H9 (cell line): ENCODE measurements around the gene SPOCD1. TPM values are rescaled to one million over a fixed set of nuclear protein-coding genes. Genes with fewer than 3 reads are reported as not detected.
A peak's percentile ranks its signal among the peaks of the same experiment; 100 is the strongest.
"Not testable (repeated sequence)": the region's sequence is repeated elsewhere in the genome, so short reads cannot be mapped to it uniquely, and the experiment has no call there.

Source experiments
- DNase-seq: peaks from one replicate; pipeline ENCODE4 v3.0.0-alpha.2; 2017
- H2AFZ ChIP-seq: one replicate; pipeline ENCODE4 v1.6.1; 2013; ENCODE audit warnings: mild to moderate bottlenecking, low read length, control low read depth, moderate library complexity
- H2AK5ac ChIP-seq: 2 replicates; pipeline ENCODE4 v1.6.1; 2013; ENCODE audit warnings: low read length, control low read depth, mixed read lengths; ENCODE audit not compliant: insufficient read length
- H2BK120ac ChIP-seq: one replicate; pipeline ENCODE4 v1.6.1; 2013; ENCODE audit warnings: low read depth, mild to moderate bottlenecking, low read length, control low read depth, inconsistent platforms; ENCODE audit not compliant: poor library complexity, severe bottlenecking
- H2BK12ac ChIP-seq: 2 replicates; pipeline ENCODE4 v1.6.1; 2013; ENCODE audit warnings: low read length, control low read depth, mixed read lengths, low read depth; ENCODE audit not compliant: insufficient read length
- H2BK15ac ChIP-seq: 2 replicates; pipeline ENCODE4 v1.6.1; 2013; ENCODE audit warnings: low read depth, low read length, control low read depth
- H2BK20ac ChIP-seq: one replicate; pipeline ENCODE4 v1.6.1; 2013; ENCODE audit warnings: low read depth, mild to moderate bottlenecking, low read length, control low read depth, inconsistent platforms; ENCODE audit not compliant: poor library complexity, severe bottlenecking
- H2BK5ac ChIP-seq: 2 replicates; pipeline ENCODE4 v1.6.1; 2013; ENCODE audit warnings: low read length, control low read depth, mixed read lengths; ENCODE audit not compliant: insufficient read length
- H3K14ac ChIP-seq: 2 replicates; pipeline ENCODE4 v1.6.1; 2013; ENCODE audit warnings: low read length, control low read depth; ENCODE audit not compliant: insufficient read depth
- H3K18ac ChIP-seq: 2 replicates; pipeline ENCODE4 v1.6.1; 2013; ENCODE audit warnings: low read depth, mild to moderate bottlenecking, mixed read lengths, low read length, control low read depth; ENCODE audit not compliant: insufficient read length
- H3K23ac ChIP-seq: 2 replicates; pipeline ENCODE4 v1.6.1; 2013; ENCODE audit warnings: low read length, control low read depth, mixed read lengths, low read depth; ENCODE audit not compliant: insufficient read length
- H3K23me2 ChIP-seq: 2 replicates; pipeline ENCODE4 v1.6.1; 2013; ENCODE audit warnings: low read depth, mild to moderate bottlenecking, mixed read lengths, low read length, control low read depth; ENCODE audit not compliant: insufficient read length, poor library complexity, severe bottlenecking
- H3K27ac ChIP-seq: 2 replicates; pipeline ENCODE4 v1.5.1; 2013; ENCODE audit warnings: low read length, control low read depth, mixed read lengths, low read depth; ENCODE audit not compliant: insufficient read length
- H3K27me3 ChIP-seq: 2 replicates; pipeline ENCODE4 v1.6.1; 2013; ENCODE audit warnings: low read length, control low read depth, inconsistent platforms; ENCODE audit not compliant: insufficient read depth
- H3K4ac ChIP-seq: 2 replicates; pipeline ENCODE4 v1.6.1; 2013; ENCODE audit warnings: low read depth, mild to moderate bottlenecking, control low read depth, inconsistent platforms, low read length, moderate library complexity
- H3K4me1 ChIP-seq: 2 replicates; pipeline ENCODE4 v1.6.1; 2013; ENCODE audit warnings: low read length, control low read depth, inconsistent platforms; ENCODE audit not compliant: insufficient read depth
- H3K4me2 ChIP-seq: 2 replicates; pipeline ENCODE4 v1.6.1; 2013; ENCODE audit warnings: low read length, control low read depth, mixed read lengths; ENCODE audit not compliant: insufficient read length, insufficient read depth
- H3K56ac ChIP-seq: 2 replicates; pipeline ENCODE4 v1.6.1; 2013; ENCODE audit warnings: low read depth, mild to moderate bottlenecking, mixed read lengths, low read length, control low read depth; ENCODE audit not compliant: insufficient read length
- H3K79me1 ChIP-seq: 2 replicates; pipeline ENCODE4 v1.6.1; 2013; ENCODE audit warnings: low read depth, mild to moderate bottlenecking, moderate library complexity, low read length, control low read depth, inconsistent platforms; ENCODE audit not compliant: insufficient read depth, poor library complexity, severe bottlenecking
- H3K79me2 ChIP-seq: 2 replicates; pipeline ENCODE4 v1.6.1; 2013; ENCODE audit warnings: low read length, control low read depth, inconsistent platforms; ENCODE audit not compliant: insufficient read depth
- H3K9ac ChIP-seq: 2 replicates; pipeline ENCODE4 v1.6.1; 2013; ENCODE audit warnings: low read length, control low read depth, mixed read lengths; ENCODE audit not compliant: insufficient read length; ENCODE audit errors: extremely low read depth
- H3K9me3 ChIP-seq: one replicate; pipeline ENCODE4 v1.6.1; 2013; ENCODE audit warnings: low read depth, low read length, inconsistent platforms; ENCODE audit not compliant: control insufficient read depth
- H3T11ph ChIP-seq: one replicate; pipeline ENCODE4 v1.6.1; 2013; ENCODE audit warnings: mild to moderate bottlenecking, low read length, control low read depth, inconsistent platforms
- H4K20me1 ChIP-seq: one replicate; pipeline ENCODE4 v1.6.1; 2013; ENCODE audit not compliant: control insufficient read depth, insufficient read length, insufficient read depth
- H4K5ac ChIP-seq: 2 replicates; pipeline ENCODE4 v1.6.1; 2013; ENCODE audit warnings: low read depth, mild to moderate bottlenecking, mixed read lengths, low read length, control low read depth; ENCODE audit not compliant: insufficient read length
- H4K8ac ChIP-seq: replicated peaks from 2 replicates; pipeline ENCODE4 v1.6.1; 2013; ENCODE audit warnings: low read length, control low read depth, mixed read lengths, low read depth; ENCODE audit not compliant: insufficient read length
- H4K91ac ChIP-seq: 2 replicates; pipeline ENCODE4 v1.6.1; 2013; ENCODE audit warnings: low read depth, mild to moderate bottlenecking, moderate library complexity, mixed read lengths, low read length, control low read depth; ENCODE audit not compliant: insufficient read length
- H3K27ac Mint-ChIP-seq, 3 experiments: 2 replicates in 2 of 3; 3 replicates in 1 of 3; pipeline ENCODE4 v1.8.0; 2020 to 2021; ENCODE audit warnings: mixed read lengths in 3 of 3, mild to moderate bottlenecking in 1 of 3, moderate library complexity in 1 of 3
- H3K27me3 Mint-ChIP-seq: 2 replicates; pipeline ENCODE4 v1.8.0; 2021; ENCODE audit warnings: low read depth, mild to moderate bottlenecking, moderate library complexity, mixed read lengths
- H3K36me3 Mint-ChIP-seq, 3 experiments: 2 replicates in 2 of 3; 3 replicates in 1 of 3; pipeline ENCODE4 v1.8.0; 2020 to 2021; ENCODE audit warnings: low read depth in 3 of 3, mixed read lengths in 3 of 3; ENCODE audit not compliant: insufficient read depth in 1 of 3
- H3K4me1 Mint-ChIP-seq, 2 experiments: 2 replicates each; pipeline ENCODE4 v1.8.0; 2020; ENCODE audit warnings: mixed read lengths in 2 of 2
- H3K4me3 Mint-ChIP-seq, 2 experiments: 2 replicates in 1 of 2; 3 replicates in 1 of 2; pipeline ENCODE4 v1.8.0; 2020 to 2021; ENCODE audit warnings: mild to moderate bottlenecking in 2 of 2, mixed read lengths in 2 of 2, moderate library complexity in 1 of 2
- H3K9me3 Mint-ChIP-seq, 2 experiments: 2 replicates in 1 of 2; 3 replicates in 1 of 2; pipeline ENCODE4 v1.8.0; 2020; ENCODE audit warnings: mild to moderate bottlenecking in 2 of 2, mixed read lengths in 2 of 2, moderate library complexity in 1 of 2
- WGBS: extraction: QIAGEN DNeasy Blood & Tissue Kit; methylation state at CpG from one replicate; pipeline ENCODE4 v1.1.7; 2013; ENCODE audit warnings: missing lambda C conversion rate, low lambda C conversion rate, mixed read lengths; ENCODE audit not compliant: insufficient read length; ENCODE audit errors: extremely low coverage; 5-methylcytosine and 5-hydroxymethylcytosine counted together
- total RNA-seq: library from RNA; stranded (reverse); gene quantifications from 2 replicates; pipeline ENCODE4 v1.2.1, GENCODE V29; 2021

The SPOCD1 gene
- total RNA-seq, 1 experiment from 2014 or later, result 1.5 TPM

DNA sequence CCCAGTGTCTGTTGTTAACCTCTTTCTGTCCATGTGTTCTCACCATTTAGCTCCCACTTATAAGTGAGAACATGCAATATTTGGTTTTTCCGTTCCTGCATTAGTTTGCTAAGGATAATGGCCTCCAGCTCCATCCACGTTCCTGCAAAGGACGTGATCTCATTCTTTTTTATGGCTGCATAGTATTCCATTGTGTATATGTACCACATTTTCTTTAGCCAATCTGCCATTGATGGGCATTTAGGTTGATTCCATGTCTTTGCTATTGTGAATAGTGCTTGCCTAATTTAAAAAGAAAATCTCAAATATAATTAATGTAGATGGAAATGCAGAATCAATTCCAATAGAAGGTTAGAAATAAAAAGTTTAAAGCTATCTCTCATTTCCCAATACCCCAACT is 679 bp upstream of the SPOCD1 start:
- not testable (repeated sequence) for H2BK120ac ChIP-seq, H3K4me1 ChIP-seq, H3K56ac ChIP-seq, H3K18ac ChIP-seq, H3K79me1 ChIP-seq, H3K27me3 Mint-ChIP-seq, DNase-seq, H3K36me3 Mint-ChIP-seq, H3K23ac ChIP-seq, H3K4me2 ChIP-seq, H4K91ac ChIP-seq, H3K79me2 ChIP-seq, H3K4me1 Mint-ChIP-seq, H3K4ac ChIP-seq, H4K8ac ChIP-seq, H3K4me3 Mint-ChIP-seq, H3T11ph ChIP-seq, H3K9me3 Mint-ChIP-seq, H3K9ac ChIP-seq, H3K27me3 ChIP-seq, H3K9me3 ChIP-seq, H3K23me2 ChIP-seq, H2AK5ac ChIP-seq, H2BK15ac ChIP-seq, H4K5ac ChIP-seq, H2BK5ac ChIP-seq, H2BK20ac ChIP-seq, H2AFZ ChIP-seq, H4K20me1 ChIP-seq, H3K14ac ChIP-seq, H3K27ac ChIP-seq, H2BK12ac ChIP-seq
- peak overlapping the region in 1 of 3 experiments; percentile 19; a peak in 1 of 7 replicates for H3K27ac Mint-ChIP-seq
- WGBS, result no CpG with 5 or more reads among the region's 3 CpGs
